Stomach (tissue), 9 donors: ENCODE results near the gene GRIK2. TPM values are rescaled to one million over a fixed set of nuclear protein-coding genes. Genes with fewer than 3 reads are reported as not detected.

Experiments used
- DNase-seq, 2 donors: peaks; one replicate each; pipeline versions ENCODE4 v3.0.0 to v3.0.0-alpha.2; 2013 to 2019
- H3K27ac ChIP-seq, 5 donors: fragments of 200-600 bp in 4 of 5; sonication (generic) in 4 of 5; one replicate each; pipeline ENCODE4 v1.5.1; 2013 to 2019; ENCODE audit warnings: mild to moderate bottlenecking in 1 of 5, moderate library complexity in 1 of 5
- H3K27me3 ChIP-seq, 3 donors: fragments of 200-600 bp; sonication (generic); one replicate each; pipeline ENCODE4 v1.5.1; 2017 to 2019; ENCODE audit warnings: mixed run types in 1 of 3
- H3K36me3 ChIP-seq, 4 donors: fragments of 200-600 bp; sonication (generic); 1 replicate in 3 of 4; 2 replicates in 1 of 4; pipeline ENCODE4 v1.5.1; 2016 to 2019
- H3K4me1 ChIP-seq, 4 donors: fragments of 200-600 bp; sonication (generic); one replicate each; pipeline ENCODE4 v1.5.1; 2016 to 2019
- H3K4me3 ChIP-seq, 4 donors: fragments of 200-600 bp; sonication (generic) in 3 of 4; one replicate each; pipeline ENCODE4 v1.5.1; 2016 to 2019; ENCODE audit warnings: mild to moderate bottlenecking in 1 of 4
- H3K9me3 ChIP-seq, 4 donors: fragments of 200-600 bp; sonication (generic); one replicate each; pipeline ENCODE4 v1.5.1; 2016 to 2019
- EP300 ChIP-seq: sonication (generic); formaldehyde crosslinking; IDR thresholded peaks from one replicate; pipeline ENCODE4 v1.6.1; 2017; ENCODE audit warnings: antibody characterized with exemption
- POLR2A ChIP-seq, 4 donors: fragments of 450-650 bp; IDR thresholded peaks; one replicate each; pipeline ENCODE4 v1.6.1; 2016; ENCODE audit warnings: antibody characterized with exemption in 4 of 4, control low read depth in 2 of 4, mild to moderate bottlenecking in 1 of 4, moderate library complexity in 1 of 4
- POLR2AphosphoS5 ChIP-seq, 3 donors: sonication (generic); formaldehyde crosslinking; IDR thresholded peaks; one replicate each; pipeline ENCODE4 v1.6.1; 2016; ENCODE audit warnings: antibody characterized with exemption in 3 of 3
- WGBS, 5 donors: extraction: QIAGEN DNeasy Blood & Tissue Kit in 3 of 5; methylation state at CpG; one replicate each; pipeline versions ENCODE4 v1.1.5 to v1.1.7; 2013 to 2018; 5-methylcytosine and 5-hydroxymethylcytosine counted together
- intact Hi-C: fragments of 100-400 bp; cut with DNase I; formaldehyde crosslinking; loops from one replicate; pipeline ENCODE4 v1.15.1; 2023; ENCODE audit warnings: low total_unique reads
- polyA plus RNA-seq, 3 donors: library from polyadenylated mRNA; stranded (reverse); fragments of 200-250 nt; gene quantifications; one replicate each; pipeline ENCODE4 v1.2.3, GENCODE V29; 2013
- total RNA-seq, 5 donors: library from RNA; depleted of rRNA; stranded (reverse); fragments of >200 nt; gene quantifications; one replicate each; pipeline versions ENCODE4 v1.1.0 to v1.2.3, GENCODE V29; 2014 to 2016
- TF ChIP-seq, protein P1 (sequence below), 7 experiments: fragments of 450-650 bp in 4 of 7; fragments of 200-600 bp in 3 of 7; sonication (generic) in 3 of 7; IDR thresholded peaks; one replicate each; pipeline ENCODE4 v1.5.1; 2016 to 2019; ENCODE audit warnings: antibody characterized with exemption in 7 of 7, control low read depth in 2 of 7, mild to moderate bottlenecking in 1 of 7
- donor health status: healthy with polysubstance abuse.
- donor health status: Bipolar disorder and iron deficiency.
- donor health status: healthy.

Gene GRIK2
- total and polyA plus RNA-seq, 8 donors = 0.06 to 7.7 (median 0.50) TPM; not detected in 3

DNA sequence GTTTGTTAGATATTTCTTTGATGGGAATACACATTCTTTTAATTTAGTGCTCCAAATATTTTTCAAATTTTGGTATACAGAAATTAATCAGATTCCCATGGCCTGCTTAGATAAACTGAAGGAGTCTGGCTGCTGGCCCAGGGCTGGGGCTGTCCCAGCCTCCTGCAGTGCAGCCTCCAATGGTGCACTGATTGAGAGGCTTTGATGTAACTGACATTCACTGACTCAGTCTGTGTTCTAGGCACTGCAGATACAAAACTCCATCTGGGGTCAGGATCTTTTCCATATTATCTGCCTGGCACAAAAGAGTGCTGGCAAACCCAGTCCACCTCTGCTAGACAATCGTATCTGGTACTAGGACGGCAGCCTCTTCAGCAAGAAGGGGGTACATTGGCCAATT is 64.8 kb downstream of the GRIK2 start:
- WGBS, 5 donors = 81 to 90% (median 88%) methylated on average over 2 of the region's 2 CpGs
- H3K27me3 ChIP-seq = no peaks in the 10 kb centered on the region
- TF ChIP-seq EP300 (no peak), POLR2AphosphoS5 (IDR thresholded peaks at IDR 0.05) (no peak), POLR2A (IDR thresholded peaks at IDR 0.05) (no peak)
- TF ChIP-seq, protein P1, sequence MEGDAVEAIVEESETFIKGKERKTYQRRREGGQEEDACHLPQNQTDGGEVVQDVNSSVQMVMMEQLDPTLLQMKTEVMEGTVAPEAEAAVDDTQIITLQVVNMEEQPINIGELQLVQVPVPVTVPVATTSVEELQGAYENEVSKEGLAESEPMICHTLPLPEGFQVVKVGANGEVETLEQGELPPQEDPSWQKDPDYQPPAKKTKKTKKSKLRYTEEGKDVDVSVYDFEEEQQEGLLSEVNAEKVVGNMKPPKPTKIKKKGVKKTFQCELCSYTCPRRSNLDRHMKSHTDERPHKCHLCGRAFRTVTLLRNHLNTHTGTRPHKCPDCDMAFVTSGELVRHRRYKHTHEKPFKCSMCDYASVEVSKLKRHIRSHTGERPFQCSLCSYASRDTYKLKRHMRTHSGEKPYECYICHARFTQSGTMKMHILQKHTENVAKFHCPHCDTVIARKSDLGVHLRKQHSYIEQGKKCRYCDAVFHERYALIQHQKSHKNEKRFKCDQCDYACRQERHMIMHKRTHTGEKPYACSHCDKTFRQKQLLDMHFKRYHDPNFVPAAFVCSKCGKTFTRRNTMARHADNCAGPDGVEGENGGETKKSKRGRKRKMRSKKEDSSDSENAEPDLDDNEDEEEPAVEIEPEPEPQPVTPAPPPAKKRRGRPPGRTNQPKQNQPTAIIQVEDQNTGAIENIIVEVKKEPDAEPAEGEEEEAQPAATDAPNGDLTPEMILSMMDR (IDR thresholded peaks at IDR 0.05) = no peak
- H3K36me3 ChIP-seq = no peaks in the 10 kb centered on the region
- H3K9me3 ChIP-seq = no peaks in the 10 kb centered on the region
- no peak overlapping the region for H3K27ac ChIP-seq
- H3K4me3 ChIP-seq = no peak overlapping the region
- no peak for DNase-seq
- intact Hi-C loops = no loop called here
- no peaks in the 10 kb centered on the region for H3K4me1 ChIP-seq

DNA sequence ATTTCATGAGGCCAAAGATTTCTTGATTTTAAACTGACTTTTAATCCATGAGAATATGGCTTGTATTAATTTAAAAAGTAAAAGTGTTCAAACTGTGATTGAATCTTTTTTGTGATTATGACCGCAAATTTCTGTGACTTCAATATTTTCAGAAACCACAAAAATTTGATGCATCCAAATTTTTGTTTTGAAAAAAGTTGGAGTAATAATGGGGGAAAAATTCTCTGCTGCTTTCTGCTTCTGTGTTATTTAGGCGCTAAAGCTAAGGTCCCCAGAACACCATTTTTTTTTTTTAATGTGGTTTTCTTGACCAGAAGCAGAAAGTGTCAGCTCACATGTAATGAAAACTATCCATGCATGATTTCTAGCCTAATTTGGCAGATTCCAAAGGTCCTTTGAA is 65.3 kb downstream of the GRIK2 start:
- DNase-seq = no peak
- no peaks in the 10 kb centered on the region for H3K9me3 ChIP-seq
- H3K4me1 ChIP-seq = no peaks in the 10 kb centered on the region
- H3K27me3 ChIP-seq = no peaks in the 10 kb centered on the region
- no peaks in the 10 kb centered on the region for H3K36me3 ChIP-seq
- TF ChIP-seq, protein P1 (IDR thresholded peaks at IDR 0.05) = no peak
- TF ChIP-seq POLR2A (IDR thresholded peaks at IDR 0.05) (no peak), POLR2AphosphoS5 (IDR thresholded peaks at IDR 0.05) (no peak), EP300 (no peak)
- intact Hi-C loops = no loop called here
- no peak overlapping the region for H3K4me3 ChIP-seq
- H3K27ac ChIP-seq = no peak overlapping the region
- WGBS, 5 donors = 87 to 95% (median 92%) methylated on average over 2 of the region's 2 CpGs

DNA sequence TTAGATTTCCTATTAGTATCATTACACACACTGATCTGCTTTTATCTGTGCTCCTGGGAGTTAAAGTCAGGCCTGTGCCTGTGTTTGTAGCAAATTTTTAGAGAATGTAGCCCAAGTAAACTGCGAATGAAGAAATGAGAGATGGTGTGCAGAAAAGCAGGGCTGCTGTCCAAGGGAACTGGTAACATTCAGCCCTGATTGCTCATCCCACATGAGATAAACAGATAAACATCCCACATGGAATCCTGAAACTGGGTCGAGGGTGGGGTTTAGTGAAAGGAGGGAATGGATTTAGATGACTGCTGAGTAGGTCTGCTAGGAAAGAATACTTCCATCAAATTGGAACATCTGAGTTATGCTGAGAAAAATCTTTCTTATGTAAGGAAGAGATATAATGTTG is 69.1 kb downstream of the GRIK2 start:
- no peaks in the 10 kb centered on the region for H3K4me1 ChIP-seq
- no peaks in the 10 kb centered on the region for H3K9me3 ChIP-seq
- no peak overlapping the region for H3K4me3 ChIP-seq
- WGBS, 5 donors = 48 to 59% (median 53%) methylated on average over 2 of the region's 2 CpGs
- no peaks in the 10 kb centered on the region for H3K27me3 ChIP-seq
- no peak for TF ChIP-seq EP300
- TF ChIP-seq, protein P1 (IDR thresholded peaks at IDR 0.05) = no peak
- DNase-seq = no peak
- intact Hi-C loops = no loop called here
- H3K27ac ChIP-seq = no peak overlapping the region
- H3K36me3 ChIP-seq = no peaks in the 10 kb centered on the region

DNA sequence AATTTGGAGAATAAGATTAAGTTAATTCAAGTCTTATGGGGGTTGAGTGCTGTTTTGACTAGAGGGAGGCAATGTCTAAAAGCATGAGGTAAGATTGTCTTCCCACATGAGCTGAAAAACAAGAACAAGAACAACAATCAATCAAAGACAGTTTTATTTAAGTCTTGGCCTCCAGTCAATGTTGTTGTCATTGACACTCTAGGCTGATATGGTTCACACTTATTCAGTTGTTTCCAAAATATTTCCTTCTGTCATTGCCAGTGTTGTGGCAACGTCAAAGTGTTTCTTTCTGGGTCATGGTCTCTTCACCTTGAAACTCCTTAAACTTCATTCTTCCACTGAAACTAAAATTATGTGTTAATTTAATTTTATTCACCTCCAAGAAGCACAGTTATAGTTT is 72.4 kb downstream of the GRIK2 start:
- no peak overlapping the region for H3K27ac ChIP-seq
- H3K36me3 ChIP-seq = no peaks in the 10 kb centered on the region
- DNase-seq = no peak
- no peaks in the 10 kb centered on the region for H3K9me3 ChIP-seq
- TF ChIP-seq, protein P1 (IDR thresholded peaks at IDR 0.05) = no peak
- TF ChIP-seq POLR2AphosphoS5 (IDR thresholded peaks at IDR 0.05) = no peak
- no peak for TF ChIP-seq EP300
- no peak for TF ChIP-seq POLR2A (IDR thresholded peaks at IDR 0.05)
- intact Hi-C loops = no loop called here
- WGBS, 5 donors = 50 to 67% (median 64%) methylated on average over 1 of the region's 1 CpG
- H3K4me3 ChIP-seq = no peak overlapping the region
- H3K4me1 ChIP-seq = no peaks in the 10 kb centered on the region
- H3K27me3 ChIP-seq = no peaks in the 10 kb centered on the region
